GM15510 (cell line): ENCODE data around the gene CHST11.

ENCODE experiments used
- POLR2A ChIP-seq: IDR thresholded peaks from 3 replicates; pipeline ENCODE4 v1.6.1; 2011; ENCODE audit warnings: borderline replicate concordance; ENCODE audit not compliant: insufficient read length; ENCODE audit errors: extremely low read depth

The CHST11 gene

DNA sequence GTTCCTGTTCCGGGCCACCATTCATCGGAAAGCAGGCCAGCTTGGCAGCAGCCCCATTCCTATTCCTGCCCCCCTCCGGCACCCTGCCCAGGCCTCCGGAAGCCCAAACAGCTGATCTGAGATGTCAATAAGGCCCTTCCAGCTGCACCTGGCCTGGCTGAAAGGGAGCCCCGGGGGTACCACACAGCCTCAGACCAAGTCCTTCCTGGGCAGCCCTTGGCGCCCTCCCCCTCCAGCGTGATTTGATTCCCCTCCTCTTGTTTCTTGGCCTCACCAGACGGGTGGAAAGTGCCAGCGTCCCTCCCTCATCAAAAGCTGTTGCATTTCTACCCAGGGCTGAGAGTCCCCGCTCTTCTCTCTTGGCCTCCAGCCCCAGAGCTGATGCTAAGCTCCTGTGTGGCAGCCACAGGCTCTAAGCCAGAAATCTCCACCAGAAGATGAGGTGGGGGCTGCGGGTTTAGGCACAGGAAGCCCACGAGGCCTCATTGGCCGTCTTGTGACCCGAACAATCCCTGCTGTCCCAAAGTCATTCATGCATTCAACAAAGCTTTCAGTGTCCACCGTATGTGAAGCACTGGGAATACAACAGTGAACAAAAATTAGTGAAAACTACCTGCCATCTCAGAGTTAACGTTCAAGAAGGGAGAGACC, 285.9 kb downstream of the CHST11 start:
- TF ChIP-seq POLR2A, result no peak

DNA sequence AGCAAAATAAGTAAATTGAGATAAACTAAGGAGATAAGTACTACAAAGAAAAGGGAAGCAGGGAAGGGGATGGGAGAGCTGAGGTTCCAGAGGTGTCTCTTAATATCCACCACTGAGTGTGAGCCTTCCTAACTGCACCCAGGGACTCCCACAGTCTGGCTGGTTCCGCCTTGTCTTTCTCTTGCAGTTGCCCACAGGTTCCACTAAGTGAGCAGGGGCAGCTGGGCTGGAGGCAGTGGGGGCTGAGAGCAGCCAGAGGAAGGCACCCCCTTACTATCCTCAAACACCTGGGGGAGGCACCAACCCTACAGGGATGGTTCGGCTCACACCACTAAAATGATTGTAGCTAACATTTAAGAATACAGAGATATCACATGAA, 286.4 kb downstream of the CHST11 start:
- TF ChIP-seq POLR2A, result no peak

DNA sequence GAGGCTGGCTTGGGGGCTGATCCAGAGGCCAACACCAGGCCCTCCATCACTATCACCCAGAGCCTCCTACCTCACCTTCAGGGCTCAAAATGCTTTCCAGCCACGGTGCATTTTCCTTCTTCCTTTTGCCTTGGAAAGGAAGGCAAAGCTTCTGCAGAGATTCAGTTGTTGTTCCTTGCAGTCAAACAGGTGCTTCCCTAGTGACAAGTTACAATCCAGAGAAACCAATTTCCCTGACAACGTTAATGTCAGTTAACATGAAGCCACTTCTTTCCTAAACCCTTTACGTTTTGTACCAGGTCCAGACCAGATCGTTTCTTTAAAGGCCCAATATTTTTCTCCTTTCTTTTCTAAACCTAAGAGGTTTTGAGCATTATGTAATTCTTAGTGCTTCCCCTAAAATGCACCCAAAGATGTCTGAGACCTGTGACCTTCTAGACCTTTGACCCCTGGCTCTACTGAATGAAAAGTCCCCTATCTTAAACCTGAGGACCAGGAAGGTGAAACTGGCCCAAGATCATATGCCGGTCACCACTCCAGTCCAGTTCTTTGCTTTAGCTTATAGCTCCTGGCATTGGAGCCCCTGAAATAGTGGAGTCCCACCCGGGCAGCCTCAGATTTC, 289.8 kb downstream of the CHST11 start:
- no peak for TF ChIP-seq POLR2A

GRCh38 chr12:104747330-104747729, 290.6 kb downstream of the CHST11 start:
- TF ChIP-seq POLR2A, result no peak

- TF ChIP-seq POLR2A, result no peak
Measured at GRCh38 chr12:104747955-104748354, 291.2 kb downstream of the CHST11 start.

DNA sequence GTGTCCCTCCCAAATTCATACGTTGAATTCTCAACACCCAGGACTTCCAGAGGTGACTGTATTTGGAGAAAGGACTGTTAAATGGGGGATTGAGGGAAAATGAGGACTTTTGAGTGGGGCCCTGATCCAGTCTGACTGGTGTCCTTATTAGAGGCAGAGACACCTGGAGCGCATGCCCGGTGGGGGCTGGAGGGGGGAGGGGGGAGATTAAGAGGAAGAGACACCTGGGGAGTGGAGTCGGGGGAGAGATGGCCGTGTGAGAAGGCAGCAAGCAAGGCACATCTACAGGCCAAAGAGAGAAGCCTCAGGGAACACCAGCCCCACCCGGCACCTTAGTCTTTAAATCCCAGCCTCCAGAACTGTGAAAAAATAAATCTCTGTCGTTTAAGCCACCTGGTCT, 291.6 kb downstream of the CHST11 start:
- no peak for TF ChIP-seq POLR2A

GRCh38 chr12:104748790-104749189, 292.0 kb downstream of the CHST11 start:
- TF ChIP-seq POLR2A, result no peak

GRCh38 chr12:104749545-104749944, 292.8 kb downstream of the CHST11 start:
- no peak for TF ChIP-seq POLR2A

GRCh38 chr12:104750061-104750460, 293.3 kb downstream of the CHST11 start:
- no peak for TF ChIP-seq POLR2A

- no peak for TF ChIP-seq POLR2A
Measured at GRCh38 chr12:104751120-104751519, 294.4 kb downstream of the CHST11 start.

DNA sequence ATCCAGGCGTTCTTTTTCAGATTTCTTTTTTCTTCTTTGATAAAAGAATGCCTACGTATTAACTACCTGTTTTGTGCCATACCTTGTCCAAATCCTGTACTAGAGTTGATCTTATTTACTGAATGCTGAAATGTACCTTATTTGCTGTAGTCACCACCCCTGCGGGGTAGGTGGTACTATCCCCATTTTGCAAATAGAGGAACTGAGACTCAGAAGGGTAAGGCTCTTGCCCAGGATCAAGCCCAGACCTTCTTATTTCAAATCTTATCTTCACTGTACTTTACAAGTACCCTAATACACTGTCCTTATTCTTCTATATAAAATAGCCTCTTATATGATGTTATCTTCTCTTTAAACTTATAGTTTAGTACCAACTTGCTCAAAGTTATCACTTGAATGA, 294.8 kb downstream of the CHST11 start:
- no peak for TF ChIP-seq POLR2A

DNA sequence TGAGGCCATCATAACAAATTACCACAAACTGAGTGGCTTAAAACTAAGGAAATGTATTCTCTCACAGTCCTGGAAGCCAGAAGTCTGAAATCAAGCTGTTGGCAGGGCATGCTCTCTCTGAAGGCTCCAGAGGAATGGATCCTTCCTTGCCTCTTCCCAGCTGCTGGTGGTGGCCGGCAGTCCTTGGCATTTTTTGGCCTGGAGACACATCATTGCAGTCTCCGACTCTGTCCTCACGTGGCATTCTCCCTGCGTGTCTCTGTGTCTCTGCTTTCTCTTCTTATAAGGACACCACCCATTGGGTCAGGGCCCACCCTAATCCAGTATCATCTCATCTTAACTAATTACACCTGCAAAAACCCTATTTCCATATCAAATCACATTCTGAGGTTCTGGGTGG, 295.3 kb downstream of the CHST11 start:
- TF ChIP-seq POLR2A, result no peak

- TF ChIP-seq POLR2A, result no peak
Measured at GRCh38 chr12:104752881-104753280, 296.1 kb downstream of the CHST11 start.

- no peak for TF ChIP-seq POLR2A
Measured at GRCh38 chr12:104756901-104757300, 300.2 kb downstream of the CHST11 start.

- no peak for TF ChIP-seq POLR2A
Measured at GRCh38 chr12:104758771-104759170, 302.0 kb downstream of the CHST11 start.

GRCh38 chr12:104761091-104761490, 304.3 kb downstream of the CHST11 start:
- no peak for TF ChIP-seq POLR2A
